GM23338 (cell line): ENCODE results near the gene MTA1. TPM values are rescaled to one million over a fixed set of nuclear protein-coding genes. Genes with fewer than 3 reads are reported as not detected.

Source experiments
- ATAC-seq: fragments of 200-7000 bp; cut with Tn5 transposase; 3 replicates; pipeline ENCODE4 v1.9.1; 2020
- DNase-seq: peaks from one replicate; pipeline ENCODE4 v3.0.0-alpha.2; 2015; ENCODE audit warnings: low spot score
- H2AFZ ChIP-seq: fragments of 200-600 bp; sonication (generic); 2 replicates; pipeline ENCODE4 v1.8.0; 2016; ENCODE audit warnings: antibody characterized with exemption, mild to moderate bottlenecking, moderate library complexity
- H3F3A ChIP-seq: fragments of 200-600 bp; sonication (generic); replicated peaks from 2 replicates; pipeline ENCODE4 v1.8.0; 2017; ENCODE audit warnings: antibody characterized with exemption, mixed run types, low read depth
- H3K27ac ChIP-seq: fragments of 200-600 bp; sonication (generic); 2 replicates; pipeline ENCODE4 v1.6.1; 2016; ENCODE audit warnings: low read depth
- H3K27me3 ChIP-seq: fragments of 200-600 bp; sonication (generic); 2 replicates; pipeline ENCODE4 v1.8.0; 2016; ENCODE audit warnings: mild to moderate bottlenecking, mixed run types, moderate library complexity; ENCODE audit not compliant: insufficient read depth
- H3K36me3 ChIP-seq: fragments of 200-600 bp; sonication (generic); 2 replicates; pipeline ENCODE4 v1.8.0; 2016; ENCODE audit warnings: mild to moderate bottlenecking; ENCODE audit not compliant: insufficient read depth
- H3K4me1 ChIP-seq: fragments of 200-600 bp; sonication (generic); 2 replicates; pipeline ENCODE4 v1.8.0; 2016; ENCODE audit warnings: mild to moderate bottlenecking, moderate library complexity; ENCODE audit not compliant: insufficient read depth
- H3K4me2 ChIP-seq: fragments of 200-600 bp; sonication (generic); 2 replicates; pipeline ENCODE4 v1.7.1; 2017; ENCODE audit warnings: mixed run types
- H3K4me3 ChIP-seq: fragments of 200-600 bp; sonication (generic); 2 replicates; pipeline ENCODE4 v1.6.1; 2016; ENCODE audit warnings: mixed run types
- H3K79me2 ChIP-seq: fragments of 200-600 bp; sonication (generic); replicated peaks from 2 replicates; pipeline ENCODE4 v1.8.0; 2017; ENCODE audit warnings: mild to moderate bottlenecking; ENCODE audit not compliant: insufficient read depth
- H3K9me2 ChIP-seq: fragments of 200-600 bp; sonication (generic); 2 replicates; pipeline ENCODE4 v1.8.0; 2017; ENCODE audit not compliant: insufficient read depth
- H4K20me1 ChIP-seq: fragments of 200-600 bp; sonication (generic); replicated peaks from 2 replicates; pipeline ENCODE4 v1.8.0; 2017; ENCODE audit warnings: mild to moderate bottlenecking; ENCODE audit not compliant: insufficient read depth
- H3K27ac Mint-ChIP-seq: 2 replicates; pipeline ENCODE4 v1.8.0; 2020; ENCODE audit warnings: inconsistent platforms, mild to moderate bottlenecking, moderate library complexity, mixed read lengths
- H3K27me3 Mint-ChIP-seq: 3 replicates; pipeline ENCODE4 v1.8.0; 2022; ENCODE audit warnings: low read depth, mild to moderate bottlenecking, moderate library complexity, mixed read lengths, inconsistent platforms; ENCODE audit not compliant: insufficient read depth, poor library complexity
- H3K36me3 Mint-ChIP-seq: 3 replicates; pipeline ENCODE4 v1.8.0; 2021; ENCODE audit warnings: low read depth, mild to moderate bottlenecking, inconsistent platforms, moderate library complexity, mixed read lengths
- H3K4me1 Mint-ChIP-seq: 3 replicates; pipeline ENCODE4 v1.8.0; 2020; ENCODE audit warnings: mild to moderate bottlenecking, inconsistent platforms, mixed read lengths
- H3K4me3 Mint-ChIP-seq: 3 replicates; pipeline ENCODE4 v1.8.0; 2021; ENCODE audit warnings: moderate library complexity, mild to moderate bottlenecking, inconsistent platforms, mixed read lengths
- H3K9me3 Mint-ChIP-seq: 3 replicates; pipeline ENCODE4 v1.8.0; 2020; ENCODE audit warnings: moderate library complexity, mild to moderate bottlenecking, inconsistent platforms, mixed read lengths
- CREB1 ChIP-seq: fragments of 250-450 bp; sonication (Bioruptor Pico); IDR thresholded peaks from 2 replicates; pipeline ENCODE4 v1.5.0; 2020; ENCODE audit warnings: low read depth, mild to moderate bottlenecking, moderate library complexity
- CTCF ChIP-seq, 2 experiments: fragments of 200-600 bp in 1 of 2; sonication (generic) in 1 of 2; conservative IDR thresholded peaks; 2 replicates each; pipeline versions ENCODE4 v1.5.1 to v1.6.1; 2016 to 2017; ENCODE audit warnings: antibody characterized with exemption in 2 of 2, low read depth in 2 of 2, mild to moderate bottlenecking in 2 of 2, moderate library complexity in 1 of 2
- ETS1 ChIP-seq: IDR thresholded peaks from 2 replicates; pipeline ENCODE4 v1.6.1; 2016; ENCODE audit warnings: antibody characterized with exemption
- EZH2 ChIP-seq: fragments of 200-600 bp; sonication (generic); IDR thresholded peaks from one replicate; pipeline ENCODE4 v1.8.0; 2017; ENCODE audit warnings: antibody characterized with exemption, mild to moderate bottlenecking, low read depth; ENCODE audit not compliant: unreplicated experiment
- JUNB ChIP-seq: IDR thresholded peaks from one replicate; pipeline ENCODE4 v1.6.1; 2016; ENCODE audit warnings: antibody characterized with exemption; ENCODE audit not compliant: unreplicated experiment
- NANOG ChIP-seq: IDR thresholded peaks from 2 replicates; pipeline ENCODE4 v1.6.1; 2016; ENCODE audit warnings: antibody characterized with exemption, borderline replicate concordance
- POLR2AphosphoS5 ChIP-seq: IDR thresholded peaks from 2 replicates; pipeline ENCODE4 v1.6.1; 2016; ENCODE audit warnings: antibody characterized with exemption, low read depth
- REST ChIP-seq: IDR thresholded peaks from one replicate; pipeline ENCODE4 v1.6.1; 2018; ENCODE audit warnings: antibody characterized with exemption; ENCODE audit not compliant: unreplicated experiment
- ZNF331 ChIP-seq: fragments of 250-450 bp; sonication (Bioruptor Pico); IDR thresholded peaks from 2 replicates; pipeline ENCODE4 v1.5.0; 2020; ENCODE audit warnings: low read depth, mild to moderate bottlenecking, moderate library complexity
- ZNF462 ChIP-seq: fragments of 250-450 bp; sonication (Bioruptor Pico); IDR thresholded peaks from 2 replicates; pipeline ENCODE4 v1.5.0; 2020; ENCODE audit warnings: mild to moderate bottlenecking, moderate library complexity
- polyA plus RNA-seq: library from polyadenylated mRNA; unstranded; fragments of >200 nt; fragmentation: Nextera tagmentation; extraction: Ambion mirVana; gene quantifications from 2 replicates; pipeline ENCODE4 v1.2.1, GENCODE V29; 2016
- total RNA-seq: library from RNA; depleted of rRNA; stranded (reverse); fragments of >200 nt; shearing (Covaris generic); gene quantifications from 2 replicates; pipeline ENCODE4 v1.2.3, GENCODE V29; 2014

The MTA1 gene
- total and polyA plus RNA-seq, 2 experiments from 2014 or later = 53.3 to 126 TPM

GRCh38 chr14:105486974-105487448, 67.4 kb downstream of the MTA1 start:
- no peak overlapping the region for H3K27ac ChIP-seq
- Mint-ChIP-seq H3K27ac (no peak overlapping the region), H3K27me3 (peaks cover 64% of the 10 kb centered on the region), H3K4me1 (peaks cover 13% of the 10 kb centered on the region; the same call in 2 of the 3 replicates), H3K4me3 (peak overlapping the region; percentile 61), H3K9me3 (peaks cover 6% of the 10 kb centered on the region; the same call in 2 of the 3 replicates), H3K36me3 (no peaks in the 10 kb centered on the region)
- H3K36me3 ChIP-seq = no peaks in the 10 kb centered on the region
- H4K20me1 ChIP-seq = no peaks in the 10 kb centered on the region
- peaks cover 3% of the 10 kb centered on the region; the same call in 1 of the 2 replicates for H3F3A ChIP-seq
- H3K4me3 ChIP-seq = peak overlapping the region; percentile 61
- peaks cover 3% of the 10 kb centered on the region; the same call in 1 of the 2 replicates for H3K9me2 ChIP-seq
- DNase-seq (peak; percentile 62), ATAC-seq (0 out of 3 replicates have a peak, but pooled peaks have one; percentile 0)
- peaks cover 6% of the 10 kb centered on the region; the same call in 1 of the 2 replicates for H3K4me1 ChIP-seq
- no peaks in the 10 kb centered on the region for H3K79me2 ChIP-seq
- H3K27me3 ChIP-seq = peaks cover 76% of the 10 kb centered on the region
- no peak for TF ChIP-seq ZNF462 (CRISPR knock-in tag)
- TF ChIP-seq ZNF331 = no peak
- TF ChIP-seq CTCF (conservative IDR thresholded peaks at IDR 0.05; ENCODE audit: low read depth in 2 of 2) = no peak
- no peak for TF ChIP-seq JUNB
- no peak for TF ChIP-seq CREB1 (CRISPR knock-in tag)
- TF ChIP-seq REST = no peak
- TF ChIP-seq EZH2 = no peak
- TF ChIP-seq NANOG = no peak
- TF ChIP-seq ETS1 = no peak
- TF ChIP-seq POLR2AphosphoS5 = no peak
- H3K4me2 ChIP-seq = peak overlapping the region; percentile 83
- H2AFZ ChIP-seq = peak overlapping the region; percentile 76
